ENCODE data around the gene BLOC1S4.
A peak's percentile ranks its signal among the peaks of the same experiment; 100 is the strongest.
"Not testable (repeated sequence)": the region's sequence is repeated elsewhere in the genome, so short reads cannot be mapped to it uniquely, and the experiment has no call there.

BLOC1S4 gene, protein sequence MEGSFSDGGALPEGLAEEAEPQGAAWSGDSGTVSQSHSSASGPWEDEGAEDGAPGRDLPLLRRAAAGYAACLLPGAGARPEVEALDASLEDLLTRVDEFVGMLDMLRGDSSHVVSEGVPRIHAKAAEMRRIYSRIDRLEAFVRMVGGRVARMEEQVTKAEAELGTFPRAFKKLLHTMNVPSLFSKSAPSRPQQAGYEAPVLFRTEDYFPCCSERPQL

DNA sequence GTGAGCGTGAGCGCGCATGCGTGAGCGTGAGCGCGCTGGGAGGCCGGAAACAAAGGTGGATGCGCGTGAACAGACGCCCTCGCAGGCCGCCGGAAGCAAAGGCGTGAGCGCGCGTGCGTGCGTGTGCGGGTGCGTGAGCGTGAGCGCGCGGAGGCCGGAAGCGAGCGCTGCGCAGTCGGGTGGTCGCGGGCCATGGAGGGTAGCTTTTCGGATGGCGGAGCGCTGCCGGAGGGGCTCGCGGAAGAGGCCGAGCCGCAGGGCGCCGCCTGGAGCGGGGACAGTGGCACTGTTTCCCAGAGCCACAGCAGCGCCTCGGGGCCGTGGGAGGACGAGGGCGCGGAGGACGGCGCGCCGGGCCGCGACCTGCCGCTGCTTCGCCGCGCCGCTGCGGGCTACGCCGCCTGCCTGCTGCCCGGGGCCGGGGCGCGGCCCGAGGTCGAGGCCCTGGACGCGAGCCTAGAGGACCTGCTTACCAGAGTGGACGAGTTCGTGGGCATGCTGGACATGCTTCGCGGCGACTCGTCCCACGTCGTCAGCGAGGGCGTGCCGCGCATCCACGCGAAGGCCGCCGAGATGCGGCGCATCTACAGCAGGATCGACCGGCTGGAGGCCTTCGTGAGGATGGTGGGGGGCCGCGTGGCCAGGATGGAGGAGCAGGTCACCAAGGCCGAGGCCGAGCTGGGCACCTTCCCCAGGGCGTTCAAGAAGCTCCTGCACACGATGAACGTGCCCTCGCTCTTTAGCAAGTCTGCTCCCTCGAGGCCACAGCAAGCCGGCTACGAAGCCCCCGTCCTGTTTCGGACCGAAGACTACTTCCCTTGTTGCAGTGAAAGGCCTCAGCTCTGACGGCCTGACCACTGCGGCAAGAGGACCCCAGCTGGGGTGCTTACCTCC lies at the start of gene BLOC1S4:
Gene BLOC1S4 (plus strand): TSS at position 157 of the 894 bp plus-strand sequence. CDS start 36 bp downstream, at position 193.
- peak; percentile 97 for DNase-seq (ENCODE audit: low spot score)

DNA sequence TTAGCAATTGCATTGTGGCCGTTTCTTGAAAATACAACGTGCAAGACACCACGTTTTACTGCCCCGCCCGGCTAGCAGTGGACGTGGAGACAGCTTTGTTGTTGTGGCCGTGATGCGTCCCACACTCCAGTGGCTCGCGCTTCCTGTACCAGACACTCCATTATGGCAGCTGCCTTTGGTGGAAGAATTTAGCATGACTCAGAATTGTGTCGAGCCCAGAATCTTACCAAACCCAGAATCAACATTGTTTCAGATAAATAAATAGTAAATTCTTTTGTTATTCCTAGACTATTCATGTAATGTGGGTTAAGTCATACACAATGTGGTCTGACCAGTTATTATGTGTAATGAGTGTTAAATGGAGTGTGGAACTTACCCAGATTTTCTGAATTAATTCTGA lies 47.6 kb upstream of the BLOC1S4 start:
- peak; percentile 49 for DNase-seq (ENCODE audit: low spot score)

DNA sequence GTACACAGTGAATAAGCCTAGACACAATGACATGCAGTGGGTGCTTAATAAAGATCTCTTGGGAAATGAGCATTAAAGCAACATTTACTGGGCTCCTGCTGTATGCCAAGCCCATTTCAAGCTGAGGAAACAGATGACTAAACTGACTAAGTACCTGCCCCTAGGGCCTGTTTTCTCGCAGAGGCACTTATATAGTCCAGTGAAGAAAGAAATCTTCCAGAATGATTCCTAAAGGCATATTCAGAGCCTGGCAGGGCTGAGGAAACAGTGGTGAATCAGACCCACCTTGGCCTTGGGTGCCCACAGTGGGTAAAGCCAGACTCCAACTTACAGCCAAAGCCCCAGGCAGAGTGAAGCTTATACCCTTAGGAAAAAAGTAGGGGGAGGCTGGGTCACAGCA lies 44.3 kb upstream of the BLOC1S4 start:
- DNase-seq (ENCODE audit: low spot score), result no peak

DNA sequence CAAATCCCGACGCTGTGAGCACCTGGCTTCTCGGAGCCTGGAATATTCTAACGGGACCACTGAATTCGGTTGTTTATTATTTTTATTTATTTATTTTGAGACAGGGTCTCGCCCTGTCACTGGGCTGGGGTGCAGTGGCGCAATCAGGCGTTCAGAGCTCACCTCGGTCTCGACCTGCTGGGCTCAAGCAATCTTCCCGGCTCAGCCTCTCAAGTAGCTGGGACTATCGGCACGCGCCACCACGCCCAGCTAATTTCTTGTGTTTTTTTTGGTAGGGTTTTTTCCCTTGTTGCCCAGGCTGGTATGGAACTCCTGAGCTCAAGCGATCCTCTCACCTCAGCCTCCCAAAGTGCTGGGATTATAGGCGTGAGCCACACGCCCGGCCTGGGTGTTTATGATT lies 43.8 kb upstream of the BLOC1S4 start:
- no peak for DNase-seq (ENCODE audit: low spot score)

- DNase-seq (ENCODE audit: low spot score), result not testable (repeated sequence)
Observed at GRCh38 chr4:6672541-6673190, 43.3 kb upstream of the BLOC1S4 start.

DNA sequence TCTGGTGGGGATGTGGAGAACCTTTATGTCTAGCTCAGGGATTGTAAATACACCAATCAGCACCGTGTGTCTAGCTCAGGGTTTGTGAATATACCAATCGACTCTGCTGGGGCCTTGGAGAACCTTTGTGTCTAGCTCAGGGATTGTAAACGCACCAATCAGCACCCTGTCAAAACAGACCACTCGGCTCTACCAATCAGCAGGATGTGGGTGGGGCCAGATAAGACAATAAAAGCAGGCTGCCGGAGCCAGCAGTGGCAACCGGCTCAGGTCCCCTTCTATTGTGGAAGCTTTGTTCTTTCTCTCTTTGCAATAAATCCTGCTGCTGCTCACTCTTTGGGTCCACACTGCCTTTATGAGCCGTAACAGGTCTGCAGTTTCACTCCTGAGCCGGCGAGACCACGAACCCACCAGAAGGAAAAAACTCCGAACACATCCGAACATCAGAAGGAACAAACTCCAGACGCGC lies 42.7 kb upstream of the BLOC1S4 start:
- DNase-seq (ENCODE audit: low spot score), result not testable (repeated sequence)

GRCh38 chr4:6673660-6674499 lies 42.1 kb upstream of the BLOC1S4 start:
- DNase-seq (ENCODE audit: low spot score), result peak; percentile 99

GRCh38 chr4:6674500-6675149 lies 41.3 kb upstream of the BLOC1S4 start:
- no peak for DNase-seq (ENCODE audit: low spot score)

GRCh38 chr4:6676722-6677558 lies 39.0 kb upstream of the BLOC1S4 start:
- no peak for DNase-seq (ENCODE audit: low spot score)

- DNase-seq (ENCODE audit: low spot score), result no peak
Observed at GRCh38 chr4:6680372-6681034, 35.5 kb upstream of the BLOC1S4 start.

DNA sequence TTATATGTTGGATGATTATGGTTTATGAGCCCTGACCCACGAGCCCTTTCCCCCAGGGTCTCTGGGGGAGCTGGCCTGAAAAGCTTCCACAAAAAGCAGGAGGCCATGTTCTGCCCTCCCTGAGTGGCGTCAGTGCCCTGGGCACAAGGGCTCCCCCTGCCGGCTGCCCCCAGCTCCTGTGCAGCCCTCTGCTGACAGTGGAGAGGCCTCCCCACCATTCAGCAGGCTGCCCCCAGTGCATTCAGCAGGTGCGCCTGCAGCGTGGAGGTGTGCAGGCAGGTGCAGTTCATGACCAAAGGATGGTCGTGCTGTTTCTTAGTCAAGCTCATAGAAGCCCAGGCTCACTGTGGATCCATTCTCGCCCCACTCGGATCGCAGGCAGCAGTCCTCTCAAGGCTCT lies 34.8 kb upstream of the BLOC1S4 start:
- no peak for DNase-seq (ENCODE audit: low spot score)

DNA sequence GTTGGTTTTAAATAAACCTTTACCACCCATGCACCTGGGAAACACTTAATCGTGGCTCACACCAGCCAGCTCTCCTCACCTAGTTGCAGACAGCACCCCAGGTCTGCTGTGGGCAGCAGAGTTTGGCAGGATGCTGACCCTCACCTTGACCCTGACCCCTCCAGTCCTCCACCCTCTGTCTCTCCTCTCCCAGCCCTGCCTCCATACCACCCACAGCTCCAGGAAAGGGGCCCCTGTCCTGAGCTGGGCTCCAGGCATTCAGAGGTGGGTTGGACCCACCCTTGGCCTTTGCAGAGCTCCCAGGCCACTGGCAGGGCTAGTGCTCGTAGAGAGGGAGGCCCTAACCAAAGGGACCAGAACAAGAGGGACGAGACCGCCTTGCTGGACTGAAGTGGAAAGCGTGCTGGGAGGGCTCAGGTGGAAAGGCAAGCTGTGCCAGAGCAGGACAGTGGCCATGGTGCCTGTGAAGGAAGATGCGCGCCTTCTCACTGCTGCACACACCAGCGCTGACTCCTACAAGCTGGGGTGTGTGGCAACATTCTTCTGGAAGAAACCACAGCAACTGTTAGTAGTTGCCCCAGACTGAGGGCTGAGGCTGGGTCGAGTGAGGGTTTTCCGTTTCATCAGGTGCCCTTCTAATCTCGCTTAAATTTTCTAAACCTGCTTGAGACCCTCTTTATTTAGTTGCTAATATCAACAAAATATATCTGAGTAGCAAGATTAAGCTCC lies 32.9 kb upstream of the BLOC1S4 start:
- no peak for DNase-seq (ENCODE audit: low spot score)

DNA sequence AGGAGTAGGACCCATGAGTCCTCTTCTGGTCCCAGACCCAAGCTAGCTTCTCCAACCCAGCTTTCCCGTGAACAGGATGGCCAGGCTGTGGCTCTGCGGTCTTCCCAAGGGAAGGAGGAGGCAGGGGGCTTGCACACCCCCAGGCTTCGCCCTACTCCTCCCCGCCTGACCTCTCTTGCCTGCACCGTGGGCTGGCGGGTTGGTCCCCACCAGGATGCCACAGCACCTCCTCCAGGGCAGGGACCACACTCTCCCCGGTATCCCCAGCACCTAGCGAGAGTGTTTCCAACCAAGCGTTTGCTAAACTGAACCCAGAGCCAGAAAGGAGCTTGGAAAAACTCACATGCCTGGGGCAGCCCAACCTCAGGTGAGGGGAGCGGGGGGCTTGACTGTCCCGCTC lies 31.3 kb upstream of the BLOC1S4 start:
- DNase-seq (ENCODE audit: low spot score), result no peak

DNA sequence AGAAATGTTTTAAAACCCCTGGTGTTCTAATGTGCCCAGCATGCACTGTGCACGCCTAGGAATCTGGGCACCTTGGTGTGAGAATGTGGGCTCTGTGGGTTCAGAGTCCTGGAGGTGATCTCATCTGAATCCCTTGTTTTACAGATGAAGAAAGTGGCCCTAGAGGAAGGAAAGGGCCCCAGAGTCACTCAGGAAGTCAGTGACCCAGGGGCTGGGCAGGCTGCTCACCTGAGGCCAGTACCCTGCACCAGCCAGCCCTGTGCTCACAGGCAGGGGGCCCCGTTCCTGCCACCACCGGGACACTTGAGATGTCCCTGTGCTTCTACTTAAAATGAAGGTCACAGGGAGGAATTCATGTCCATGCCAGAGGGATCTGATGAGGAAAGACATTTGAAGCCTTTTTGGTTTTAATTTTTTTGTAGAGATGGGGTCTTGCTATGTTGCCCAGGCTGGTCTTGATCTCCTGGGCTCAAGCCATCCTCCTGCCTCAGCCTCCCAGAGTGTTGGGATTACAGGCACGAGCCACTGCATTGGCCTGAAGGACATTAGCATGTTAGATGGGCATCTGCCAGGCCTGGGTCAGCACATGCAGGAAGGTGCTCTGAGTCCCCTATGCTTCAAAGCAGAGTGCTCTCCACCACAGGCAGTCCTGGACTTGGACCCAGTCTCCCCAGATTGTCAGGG lies 29.7 kb upstream of the BLOC1S4 start:
- DNase-seq (ENCODE audit: low spot score), result no peak

DNA sequence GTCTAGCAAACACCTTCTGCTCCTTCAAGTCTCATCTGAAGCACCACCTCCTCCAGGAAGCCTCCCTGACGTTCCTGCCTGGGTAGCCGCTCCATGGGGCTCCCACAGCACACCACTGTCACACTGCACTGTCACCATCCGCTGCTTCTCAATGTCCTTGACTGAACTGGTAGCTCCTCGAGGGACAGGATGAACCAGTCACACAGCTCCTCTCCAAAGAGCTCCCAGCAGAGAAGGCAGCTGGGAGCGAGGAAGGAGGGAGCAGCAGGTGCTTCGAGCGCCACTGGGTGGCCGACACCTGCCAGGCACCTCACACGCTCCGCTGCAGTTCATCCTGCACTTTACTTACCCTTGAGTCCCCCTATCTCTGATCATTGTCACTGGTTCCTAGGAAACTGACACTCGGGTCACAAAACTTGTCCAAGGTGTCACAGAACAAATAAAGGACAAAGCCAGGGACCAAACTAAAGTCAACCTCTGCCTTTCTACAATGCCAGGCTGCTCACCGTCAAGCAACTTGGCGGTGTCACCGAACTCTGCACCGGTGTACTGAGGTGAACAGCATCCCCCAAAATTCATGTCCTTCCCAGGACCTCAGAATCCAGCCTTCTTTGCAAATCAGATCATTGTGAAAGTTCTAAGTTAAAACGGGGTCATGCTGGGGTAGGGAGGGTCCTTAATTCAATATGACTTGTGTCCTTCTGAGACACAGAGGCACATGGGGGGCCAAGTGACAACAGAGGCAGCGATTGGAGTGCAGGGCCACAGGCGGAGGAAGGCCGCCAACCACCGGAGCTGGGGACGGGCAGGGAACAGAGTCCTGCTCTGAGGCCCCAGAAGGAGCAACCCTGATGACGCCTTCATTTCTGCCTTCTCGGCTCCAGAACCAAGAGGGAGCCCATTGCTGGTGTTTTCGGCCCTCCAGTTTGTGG lies 27.8 kb upstream of the BLOC1S4 start:
- DNase-seq (ENCODE audit: low spot score), result no peak

- DNase-seq (ENCODE audit: low spot score), result peak; percentile 95
Observed at GRCh38 chr4:6688879-6689505, 27.0 kb upstream of the BLOC1S4 start.

GRCh38 chr4:6689506-6689960 lies 26.4 kb upstream of the BLOC1S4 start:
- no peak for DNase-seq (ENCODE audit: low spot score)
